Measurements from ENCODE around the gene ARPC5.

The ARPC5 gene

DNA sequence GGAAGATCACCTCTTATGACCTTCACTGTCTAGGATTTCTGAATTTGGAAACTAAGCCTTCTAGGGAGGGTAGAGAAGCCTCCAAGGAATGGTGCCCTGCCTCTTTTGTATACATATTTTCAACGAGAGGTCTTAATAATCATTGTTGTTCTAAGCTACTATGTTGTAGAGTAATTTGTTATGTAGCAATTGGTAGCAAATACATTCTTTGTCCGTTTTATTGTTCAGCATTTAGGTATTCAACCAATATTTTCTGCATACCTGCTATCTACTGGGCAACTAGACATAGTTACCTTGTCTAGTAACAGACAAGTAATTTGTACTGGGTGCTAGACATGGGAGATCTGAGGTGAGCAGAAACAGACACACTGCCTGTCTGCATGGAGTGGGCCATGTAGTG, 24.6 kb downstream of the ARPC5 start:
- no CpG with 5 or more reads among the region's 2 CpGs for WGBS (ENCODE audit: insufficient coverage, insufficient read length)
- Histone ChIP-seq H3K9me3 (ENCODE audit: control insufficient read depth, insufficient read depth, low read length) (no peaks in the 10 kb centered on the region), H3K36me3 (ENCODE audit: control insufficient read depth, insufficient read depth, low read length) (no peaks in the 10 kb centered on the region), H3K27me3 (ENCODE audit: control insufficient read depth, insufficient read depth, low read length) (no peaks in the 10 kb centered on the region), H3K4me3 (ENCODE audit: low read length) (no peak overlapping the region), H3K27ac (ENCODE audit: low read length) (no peak overlapping the region), H3K4me1 (ENCODE audit: control insufficient read depth, insufficient read depth, low read length) (no peaks in the 10 kb centered on the region)
- DNase-seq (ENCODE audit: low read depth, low spot score) = no peak

DNA sequence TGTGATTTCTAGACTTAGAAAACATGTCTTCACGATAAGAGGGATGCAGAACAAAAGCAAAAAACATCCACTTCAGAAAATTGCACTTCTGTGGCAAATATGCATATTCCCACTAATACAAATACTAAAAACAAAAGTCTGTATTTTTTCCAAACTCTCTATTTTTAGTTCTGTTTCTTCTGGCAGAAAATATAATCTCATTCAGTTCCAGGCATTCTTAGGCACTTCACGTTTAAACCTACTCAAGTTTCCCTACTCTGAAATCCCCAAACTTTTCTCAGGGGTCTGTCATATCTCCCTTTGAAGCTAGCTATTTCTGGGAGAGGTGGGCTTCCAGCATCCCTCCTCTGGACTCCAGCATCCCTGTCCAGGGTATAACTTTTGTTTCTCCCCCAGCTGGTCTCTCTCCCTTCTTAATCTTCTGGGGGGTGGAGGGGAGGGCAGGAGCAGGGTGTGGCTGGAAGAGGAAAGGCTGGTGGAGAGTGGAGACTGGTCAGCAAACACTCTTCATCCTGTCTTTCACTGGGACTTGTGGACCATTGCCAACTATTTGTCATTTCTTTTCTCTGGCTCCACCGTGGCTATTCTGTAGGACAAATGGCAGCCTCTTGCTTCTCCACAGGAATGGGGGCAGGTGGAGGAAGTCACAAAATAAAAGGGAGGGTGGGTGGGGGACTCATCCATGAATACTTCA, 25.7 kb downstream of the ARPC5 start:
- no peak for DNase-seq (ENCODE audit: low read depth, low spot score)
- Histone ChIP-seq H3K9me3 (ENCODE audit: control insufficient read depth, insufficient read depth, low read length) (no peaks in the 10 kb centered on the region), H3K36me3 (ENCODE audit: control insufficient read depth, insufficient read depth, low read length) (no peaks in the 10 kb centered on the region), H3K4me1 (ENCODE audit: control insufficient read depth, insufficient read depth, low read length) (no peaks in the 10 kb centered on the region), H3K4me3 (ENCODE audit: low read length) (no peak overlapping the region), H3K27ac (ENCODE audit: low read length) (no peak overlapping the region), H3K27me3 (ENCODE audit: control insufficient read depth, insufficient read depth, low read length) (no peaks in the 10 kb centered on the region)
- WGBS (ENCODE audit: insufficient coverage, insufficient read length) = no CpG with 5 or more reads among the region's 3 CpGs

- WGBS (ENCODE audit: insufficient coverage, insufficient read length) = no CpG with 5 or more reads among the region's 5 CpGs
- Histone ChIP-seq H3K9me3 (ENCODE audit: control insufficient read depth, insufficient read depth, low read length) (no peaks in the 10 kb centered on the region), H3K4me1 (ENCODE audit: control insufficient read depth, insufficient read depth, low read length) (no peaks in the 10 kb centered on the region), H3K27me3 (ENCODE audit: control insufficient read depth, insufficient read depth, low read length) (no peaks in the 10 kb centered on the region), H3K36me3 (ENCODE audit: control insufficient read depth, insufficient read depth, low read length) (no peaks in the 10 kb centered on the region), H3K4me3 (ENCODE audit: low read length) (no peak overlapping the region), H3K27ac (ENCODE audit: low read length) (no peak overlapping the region)
- DNase-seq (ENCODE audit: low read depth, low spot score) = no peak
Observed at GRCh38 chr1:183609313-183609712, 26.3 kb downstream of the ARPC5 start.

- no peak overlapping the region for H3K4me3 ChIP-seq (ENCODE audit: low read length)
- WGBS (ENCODE audit: insufficient coverage, insufficient read length) = no CpG with 5 or more reads among the region's 2 CpGs
- no peak overlapping the region for H3K27ac ChIP-seq (ENCODE audit: low read length)
- H3K27me3 ChIP-seq (ENCODE audit: control insufficient read depth, insufficient read depth, low read length) = no peaks in the 10 kb centered on the region
- DNase-seq (ENCODE audit: low read depth, low spot score) = no peak
- no peaks in the 10 kb centered on the region for H3K9me3 ChIP-seq (ENCODE audit: control insufficient read depth, insufficient read depth, low read length)
- no peaks in the 10 kb centered on the region for H3K4me1 ChIP-seq (ENCODE audit: control insufficient read depth, insufficient read depth, low read length)
- no peaks in the 10 kb centered on the region for H3K36me3 ChIP-seq (ENCODE audit: control insufficient read depth, insufficient read depth, low read length)
Observed at GRCh38 chr1:183607322-183607980, 28.1 kb downstream of the ARPC5 start.

GRCh38 chr1:183605904-183606303, 29.7 kb downstream of the ARPC5 start:
- H3K4me3 ChIP-seq (ENCODE audit: low read length) = no peak overlapping the region
- no peak overlapping the region for H3K27ac ChIP-seq (ENCODE audit: low read length)
- DNase-seq (ENCODE audit: low read depth, low spot score) = no peak
- no peaks in the 10 kb centered on the region for H3K36me3 ChIP-seq (ENCODE audit: control insufficient read depth, insufficient read depth, low read length)
- no CpG with 5 or more reads among the region's 2 CpGs for WGBS (ENCODE audit: insufficient coverage, insufficient read length)
- H3K27me3 ChIP-seq (ENCODE audit: control insufficient read depth, insufficient read depth, low read length) = no peaks in the 10 kb centered on the region
- no peaks in the 10 kb centered on the region for H3K9me3 ChIP-seq (ENCODE audit: control insufficient read depth, insufficient read depth, low read length)
- no peaks in the 10 kb centered on the region for H3K4me1 ChIP-seq (ENCODE audit: control insufficient read depth, insufficient read depth, low read length)

GRCh38 chr1:183604815-183605214, 30.8 kb downstream of the ARPC5 start:
- Histone ChIP-seq H3K4me3 (ENCODE audit: low read length) (no peak overlapping the region), H3K36me3 (ENCODE audit: control insufficient read depth, insufficient read depth, low read length) (no peaks in the 10 kb centered on the region), H3K27ac (ENCODE audit: low read length) (no peak overlapping the region), H3K4me1 (ENCODE audit: control insufficient read depth, insufficient read depth, low read length) (no peaks in the 10 kb centered on the region), H3K9me3 (ENCODE audit: control insufficient read depth, insufficient read depth, low read length) (no peaks in the 10 kb centered on the region), H3K27me3 (ENCODE audit: control insufficient read depth, insufficient read depth, low read length) (no peaks in the 10 kb centered on the region)
- WGBS (ENCODE audit: insufficient coverage, insufficient read length) = no CpG with 5 or more reads among the region's 8 CpGs
- no peak for DNase-seq (ENCODE audit: low read depth, low spot score)

DNA sequence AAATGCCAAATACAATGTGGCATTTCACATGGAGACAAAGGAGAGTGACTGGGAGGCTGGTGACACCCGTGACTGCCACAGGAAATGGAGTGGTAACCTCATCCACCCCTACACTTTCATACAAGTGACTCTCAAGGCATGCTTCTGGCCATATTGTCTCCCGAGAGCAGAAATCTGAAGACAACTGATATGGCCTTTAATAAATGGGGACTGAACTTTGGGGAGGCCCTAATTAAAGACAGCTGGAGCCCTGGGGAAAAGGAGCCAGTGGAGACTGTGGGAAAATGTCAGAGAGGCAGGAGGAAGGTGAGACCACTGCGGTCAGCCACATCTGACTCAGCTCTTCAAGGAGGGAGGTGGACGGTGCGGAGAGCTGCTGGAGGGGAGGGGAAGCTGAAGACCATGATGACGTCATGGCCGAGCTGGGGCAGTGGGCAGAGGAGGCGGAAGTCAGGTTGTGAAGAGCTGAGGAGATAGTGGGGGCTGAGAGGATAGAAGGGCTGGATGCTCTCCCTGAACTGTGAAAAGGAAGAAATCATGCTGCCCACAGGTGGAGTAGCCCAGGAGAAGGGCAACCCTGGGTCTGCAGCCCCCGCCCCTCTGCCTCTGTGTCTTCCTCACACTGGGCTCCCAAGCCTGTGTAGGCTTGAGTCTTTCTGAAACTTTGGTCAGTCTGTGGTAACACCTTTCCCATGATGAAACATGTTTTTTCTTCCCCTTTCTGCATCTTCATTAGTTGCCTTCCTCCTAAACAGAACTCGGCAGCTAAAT, 31.4 kb downstream of the ARPC5 start:
- Histone ChIP-seq H3K27me3 (ENCODE audit: control insufficient read depth, insufficient read depth, low read length) (no peaks in the 10 kb centered on the region), H3K9me3 (ENCODE audit: control insufficient read depth, insufficient read depth, low read length) (no peaks in the 10 kb centered on the region), H3K36me3 (ENCODE audit: control insufficient read depth, insufficient read depth, low read length) (no peaks in the 10 kb centered on the region), H3K27ac (ENCODE audit: low read length) (no peak overlapping the region), H3K4me3 (ENCODE audit: low read length) (no peak overlapping the region), H3K4me1 (ENCODE audit: control insufficient read depth, insufficient read depth, low read length) (no peaks in the 10 kb centered on the region)
- no peak for DNase-seq (ENCODE audit: low read depth, low spot score)
- WGBS (ENCODE audit: insufficient coverage, insufficient read length) = no CpG with 5 or more reads among the region's 10 CpGs

DNA sequence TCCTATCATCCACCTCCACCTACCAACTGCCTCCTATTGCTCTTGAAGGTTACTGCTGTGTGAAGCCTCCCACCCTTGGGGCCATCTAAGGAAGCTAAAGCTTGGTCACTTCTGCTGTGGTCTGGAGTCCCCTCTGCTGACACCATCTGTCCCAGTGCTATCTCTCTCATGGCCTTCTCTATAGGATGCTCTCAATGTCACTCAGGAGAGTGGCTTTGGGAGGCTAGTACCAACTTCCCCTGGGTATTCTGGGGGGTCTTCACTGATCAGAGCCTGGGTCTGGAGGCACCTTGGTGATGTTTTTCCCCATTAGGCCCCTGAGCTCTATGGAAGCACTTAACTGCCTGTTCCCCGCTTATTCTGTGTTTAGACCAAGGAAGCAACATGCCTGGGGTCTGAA, 33.1 kb downstream of the ARPC5 start:
- Histone ChIP-seq H3K27ac (ENCODE audit: low read length) (no peak overlapping the region), H3K27me3 (ENCODE audit: control insufficient read depth, insufficient read depth, low read length) (no peaks in the 10 kb centered on the region), H3K4me1 (ENCODE audit: control insufficient read depth, insufficient read depth, low read length) (no peaks in the 10 kb centered on the region), H3K4me3 (ENCODE audit: low read length) (no peak overlapping the region), H3K36me3 (ENCODE audit: control insufficient read depth, insufficient read depth, low read length) (no peaks in the 10 kb centered on the region), H3K9me3 (ENCODE audit: control insufficient read depth, insufficient read depth, low read length) (no peaks in the 10 kb centered on the region)
- no peak for DNase-seq (ENCODE audit: low read depth, low spot score)
- WGBS (ENCODE audit: insufficient coverage, insufficient read length) = no CpG with 5 or more reads among the region's 1 CpG

- no peak overlapping the region for H3K27ac ChIP-seq (ENCODE audit: low read length)
- no peaks in the 10 kb centered on the region for H3K9me3 ChIP-seq (ENCODE audit: control insufficient read depth, insufficient read depth, low read length)
- H3K27me3 ChIP-seq (ENCODE audit: control insufficient read depth, insufficient read depth, low read length) = no peaks in the 10 kb centered on the region
- H3K4me1 ChIP-seq (ENCODE audit: control insufficient read depth, insufficient read depth, low read length) = no peaks in the 10 kb centered on the region
- DNase-seq (ENCODE audit: low read depth, low spot score) = no peak
- no peak overlapping the region for H3K4me3 ChIP-seq (ENCODE audit: low read length)
- no peaks in the 10 kb centered on the region for H3K36me3 ChIP-seq (ENCODE audit: control insufficient read depth, insufficient read depth, low read length)
- WGBS (ENCODE audit: insufficient coverage, insufficient read length) = no CpG with 5 or more reads among the region's 3 CpGs
Observed at GRCh38 chr1:183600634-183601033, 34.9 kb downstream of the ARPC5 start.

DNA sequence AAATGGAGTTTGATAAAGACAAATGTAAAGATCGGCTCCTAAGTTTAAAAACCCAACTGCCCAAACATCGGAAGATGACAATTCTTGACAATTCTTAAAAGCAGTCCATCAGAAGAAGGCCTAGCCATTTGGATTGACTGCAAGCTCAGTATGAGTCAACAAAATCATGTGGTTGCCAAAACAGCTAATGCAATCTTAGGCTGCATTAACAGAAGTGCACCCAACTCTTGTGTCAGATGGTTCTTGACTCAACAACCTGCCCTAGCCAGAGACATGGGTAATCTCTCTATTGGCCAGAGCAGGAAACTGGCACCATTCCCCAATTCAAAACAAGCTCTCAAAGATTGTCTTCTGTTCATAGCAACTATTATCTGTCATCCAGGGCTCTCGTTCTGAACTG, 35.4 kb downstream of the ARPC5 start:
- Histone ChIP-seq H3K27me3 (ENCODE audit: control insufficient read depth, insufficient read depth, low read length) (no peaks in the 10 kb centered on the region), H3K27ac (ENCODE audit: low read length) (no peak overlapping the region), H3K4me3 (ENCODE audit: low read length) (no peak overlapping the region), H3K4me1 (ENCODE audit: control insufficient read depth, insufficient read depth, low read length) (no peaks in the 10 kb centered on the region), H3K36me3 (ENCODE audit: control insufficient read depth, insufficient read depth, low read length) (no peaks in the 10 kb centered on the region), H3K9me3 (ENCODE audit: control insufficient read depth, insufficient read depth, low read length) (no peaks in the 10 kb centered on the region)
- DNase-seq (ENCODE audit: low read depth, low spot score) = no peak
- WGBS (ENCODE audit: insufficient coverage, insufficient read length) = no CpG with 5 or more reads among the region's 3 CpGs

Data from iPS DF 6.9 (cell line).